GM18867 (cell line): Measurements from ENCODE around the gene YAP1.

Source experiments
- ATAC-seq: cut with Tn5 transposase; IDR thresholded peaks from one replicate; pipeline ENCODE4 v1.9.1; 2021; ENCODE audit warnings: mild to moderate bottlenecking, moderate library complexity; ENCODE audit not compliant: unreplicated experiment

Gene YAP1

DNA sequence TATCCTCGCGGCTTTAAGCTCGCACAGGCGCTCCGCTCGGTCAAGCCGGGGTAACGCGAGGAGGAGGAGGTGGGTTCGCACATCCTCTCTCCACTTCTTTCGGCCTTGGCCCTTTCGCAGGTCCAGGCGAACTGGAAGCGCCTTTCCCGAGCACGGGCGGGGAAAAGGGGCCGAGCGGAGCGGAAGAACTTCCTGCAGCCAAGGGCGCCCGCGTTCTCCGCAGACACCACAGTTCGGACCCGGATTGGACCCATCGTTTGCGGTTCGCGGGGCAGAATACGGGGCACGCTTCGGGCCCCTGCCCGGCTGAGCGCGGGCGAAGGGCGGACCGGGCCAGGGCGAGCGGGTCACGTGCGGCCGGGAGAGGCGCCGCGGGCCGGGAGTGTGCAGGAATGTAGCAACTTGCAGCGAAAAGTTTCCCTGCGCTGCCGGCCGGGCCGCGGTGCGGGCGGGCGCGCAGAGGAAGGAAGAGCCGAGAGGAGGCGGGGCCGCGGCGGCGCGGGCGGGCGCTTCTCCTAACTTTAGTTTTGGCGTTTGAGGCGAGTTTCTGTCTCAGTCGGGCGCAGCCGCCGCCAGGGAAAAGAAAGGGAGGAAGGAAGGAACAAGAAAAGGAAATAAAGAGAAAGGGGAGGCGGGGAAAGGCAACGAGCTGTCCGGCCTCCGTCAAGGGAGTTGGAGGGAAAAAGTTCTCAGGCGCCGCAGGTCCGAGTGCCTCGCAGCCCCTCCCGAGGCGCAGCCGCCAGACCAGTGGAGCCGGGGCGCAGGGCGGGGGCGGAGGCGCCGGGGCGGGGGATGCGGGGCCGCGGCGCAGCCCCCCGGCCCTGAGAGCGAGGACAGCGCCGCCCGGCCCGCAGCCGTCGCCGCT, at the start of gene YAP1:
Gene YAP1, plus strand, starts transcription at position 552 of the 865 bp plus-strand sequence. CDS start 402 bp downstream, outside the sequence.
- ATAC-seq: peak; percentile 89

DNA sequence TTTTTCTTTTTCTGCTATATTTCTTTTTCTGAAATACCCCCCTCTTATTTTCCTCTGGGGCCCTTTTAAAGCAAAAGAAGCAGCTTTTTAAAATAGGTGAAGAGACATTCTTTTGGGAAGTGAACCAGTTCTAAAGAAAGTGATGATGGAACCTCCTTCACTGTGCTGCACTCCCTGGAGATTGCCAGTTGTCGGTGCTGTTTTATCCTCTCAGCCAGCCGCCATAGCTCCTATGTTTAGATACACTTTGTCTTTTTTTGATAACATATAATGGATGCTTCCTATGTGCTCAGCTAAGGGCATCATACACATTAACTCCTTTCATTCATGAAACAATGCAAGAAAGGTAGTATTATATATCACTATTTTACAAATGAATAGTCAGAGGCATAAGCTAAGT, 49.0 kb upstream of the YAP1 start:
- ATAC-seq: no peak

DNA sequence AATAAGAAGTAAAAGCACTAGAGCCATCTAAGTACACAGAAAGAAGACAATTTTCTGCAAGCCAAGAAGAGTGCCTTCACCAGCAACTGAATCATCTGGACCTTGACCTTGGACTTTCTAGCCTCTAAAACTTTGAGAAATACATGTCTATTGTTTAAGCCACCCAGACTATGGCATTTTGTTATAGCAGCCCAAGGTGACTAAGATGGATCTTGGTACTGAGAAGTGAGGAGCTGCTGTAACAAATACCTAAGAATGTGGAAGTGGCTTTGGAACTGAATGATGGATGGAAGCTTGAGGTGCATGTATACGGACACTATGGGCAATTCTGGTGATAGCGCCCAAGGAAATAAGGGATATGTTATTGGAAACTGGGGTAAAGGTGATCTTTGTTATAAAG, 48.1 kb upstream of the YAP1 start:
- ATAC-seq: no peak

DNA sequence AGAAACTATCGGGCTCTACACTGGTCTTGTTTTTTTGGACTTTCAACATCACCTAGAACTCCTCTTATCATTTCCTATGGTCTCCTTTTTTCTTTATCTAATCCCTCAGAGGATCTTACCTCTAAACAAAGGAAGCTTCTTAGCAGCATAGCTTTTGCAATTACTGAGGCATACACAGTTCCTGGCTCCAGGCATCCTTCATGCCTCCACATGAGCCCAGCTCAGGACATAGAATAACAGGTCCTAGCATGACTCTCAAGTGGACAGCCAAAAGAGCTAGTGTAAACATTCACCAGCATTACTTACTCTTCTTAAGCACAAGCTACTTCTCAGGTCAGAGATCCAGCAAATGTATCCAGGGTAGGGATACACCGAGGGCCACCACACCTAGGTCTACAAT, 45.9 kb upstream of the YAP1 start:
- no peak for ATAC-seq

DNA sequence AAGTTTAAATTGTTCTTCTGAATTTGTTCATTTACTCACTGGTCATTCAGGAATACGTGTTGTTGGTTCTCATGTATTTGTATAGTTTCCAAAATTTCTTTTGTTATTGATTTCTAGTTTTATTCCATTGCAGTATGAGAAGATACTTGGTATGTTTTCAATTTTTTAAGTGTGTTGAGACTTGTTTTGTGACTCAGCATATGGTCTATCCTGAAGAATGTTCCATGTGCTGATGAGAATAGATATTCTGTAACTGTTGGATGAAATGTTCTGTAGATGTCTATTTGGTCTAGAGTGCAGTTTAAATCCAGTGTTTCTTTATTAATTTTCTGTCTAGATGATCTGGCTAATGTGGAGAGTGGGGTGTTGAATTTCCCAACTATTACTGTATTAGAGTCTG, 39.5 kb upstream of the YAP1 start:
- ATAC-seq: no peak

DNA sequence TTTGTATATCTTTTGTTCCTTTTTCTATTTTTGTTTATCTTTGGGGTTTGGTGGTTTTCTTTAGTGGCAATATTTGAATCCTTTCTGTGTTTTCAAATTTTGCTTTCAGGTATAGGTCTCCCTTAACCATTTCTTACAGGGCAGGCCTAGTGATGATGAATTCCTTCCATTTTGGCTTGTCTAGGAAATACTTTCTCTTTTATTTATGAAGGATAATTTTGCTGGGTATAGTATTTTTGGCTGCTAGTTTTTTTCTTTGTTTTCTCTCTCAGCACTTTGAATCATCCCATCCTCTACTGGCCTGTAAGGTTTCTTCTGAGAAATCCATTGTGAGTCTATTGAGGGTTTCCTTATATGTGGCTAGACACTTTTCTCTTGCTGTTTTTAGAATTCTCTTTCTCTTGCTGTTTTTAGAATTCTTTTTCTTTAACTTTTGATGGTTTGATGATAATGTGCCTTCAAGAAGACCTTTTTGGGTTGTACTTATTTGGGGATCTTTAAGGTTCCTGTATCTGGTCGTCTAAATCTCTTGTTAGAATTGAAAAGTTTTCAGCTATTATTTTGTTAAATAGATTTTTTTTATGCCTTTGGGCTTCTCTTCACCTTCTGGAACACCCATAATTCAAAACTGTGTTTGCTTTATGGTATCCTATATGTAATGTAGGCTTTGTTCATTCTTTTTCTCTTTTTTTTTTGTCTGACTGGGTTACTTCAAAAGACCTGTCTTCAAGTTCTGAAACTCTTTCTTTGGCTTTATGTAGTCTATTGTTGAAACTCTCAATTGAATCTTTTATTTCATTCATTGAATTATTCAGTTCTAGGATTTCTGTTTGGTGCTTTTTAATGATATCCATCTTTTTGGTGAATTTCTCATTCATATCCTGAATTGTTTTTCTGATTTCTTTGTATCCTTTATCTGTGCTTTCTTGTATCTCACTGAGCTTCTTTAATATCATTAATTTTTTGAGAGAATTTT, 38.5 kb upstream of the YAP1 start:
- no peak for ATAC-seq

DNA sequence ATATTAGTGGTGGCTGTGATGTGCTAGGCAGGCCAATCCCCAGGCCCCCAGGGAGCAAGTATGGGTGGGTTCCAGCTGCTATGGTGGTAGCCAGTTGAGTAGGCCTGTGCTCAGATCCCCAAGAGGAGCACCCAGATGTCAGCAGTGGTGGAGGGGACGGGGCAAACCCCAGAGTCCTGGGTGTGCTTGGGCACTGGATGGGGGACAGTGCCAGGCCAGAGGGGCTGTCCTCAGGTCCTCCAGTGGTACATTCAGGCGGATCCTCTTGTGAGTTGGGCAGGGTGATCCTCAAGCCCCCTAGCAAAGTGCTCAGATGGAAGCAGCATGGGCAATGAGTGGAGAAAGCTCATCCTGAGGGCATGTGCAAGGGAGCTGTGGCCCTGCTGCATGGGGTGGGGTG, 37.0 kb upstream of the YAP1 start:
- ATAC-seq: no peak

DNA sequence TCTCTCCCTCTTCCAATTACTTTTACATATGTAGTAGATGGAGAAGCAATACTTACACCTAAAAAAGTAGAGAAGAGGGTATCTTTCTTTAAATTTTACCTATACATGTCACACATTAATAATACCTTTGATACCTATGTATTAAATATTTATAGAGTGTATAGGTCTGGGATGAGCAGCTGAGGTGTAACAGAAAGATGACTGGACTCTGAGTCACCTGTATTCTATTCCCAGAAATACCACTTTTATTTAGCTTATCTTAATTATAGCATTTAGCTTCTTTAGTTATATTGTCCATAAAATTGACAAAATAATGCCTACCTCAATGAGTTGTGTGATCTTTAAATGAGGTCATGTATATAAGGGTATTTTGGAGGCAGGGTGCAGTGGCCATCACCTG, 30.6 kb upstream of the YAP1 start:
- ATAC-seq: no peak

DNA sequence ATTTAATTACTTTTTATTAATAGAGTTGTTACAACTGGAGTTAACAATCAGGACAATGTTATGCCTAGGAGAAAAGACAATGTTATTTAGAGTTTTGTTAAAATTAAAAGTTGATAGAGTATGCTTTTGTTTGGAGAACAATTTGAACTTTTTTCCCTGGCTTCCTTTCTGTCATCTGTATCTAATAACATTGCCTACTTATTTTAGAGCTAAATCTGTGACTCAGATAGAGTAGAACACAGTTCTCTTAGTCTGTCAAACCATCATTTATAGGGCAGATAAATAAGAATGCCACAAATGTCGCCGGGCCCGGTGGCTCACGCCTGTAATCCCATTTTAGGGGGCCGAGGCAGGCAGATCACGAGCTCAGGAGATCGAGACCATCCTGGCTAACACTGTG, 28.9 kb upstream of the YAP1 start:
- ATAC-seq: no peak

DNA sequence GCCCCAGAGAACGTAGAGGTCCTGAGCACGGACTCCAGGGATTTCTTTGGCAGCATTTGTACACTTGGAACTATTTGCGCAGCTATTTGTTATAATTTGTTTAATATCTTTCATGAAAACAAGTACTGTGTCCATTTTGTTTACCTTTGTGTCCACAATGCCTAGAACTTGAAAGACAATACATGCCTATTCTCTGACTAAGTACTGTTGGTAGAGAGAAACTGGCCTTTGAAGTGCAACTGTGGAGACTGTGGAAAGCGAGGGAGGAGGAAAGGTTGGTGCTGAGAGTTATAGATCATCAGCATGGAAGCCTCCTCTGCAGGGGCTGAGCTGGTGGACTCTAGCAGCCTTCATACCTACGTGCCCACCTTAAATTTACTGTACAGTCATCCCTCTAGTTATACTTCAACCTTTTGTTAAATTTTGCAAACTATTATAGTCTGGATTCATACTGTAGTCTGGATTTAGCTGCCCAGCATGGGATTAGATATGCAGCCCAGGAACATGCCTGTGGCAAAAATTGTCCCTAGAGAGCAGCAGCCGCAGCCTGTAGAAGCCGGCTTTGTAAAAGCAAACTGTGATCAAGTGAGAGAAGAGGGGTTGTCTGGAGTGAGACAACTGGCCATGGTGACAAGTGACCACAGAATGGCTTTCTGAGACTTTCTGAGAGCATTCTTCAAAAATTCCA, 24.2 kb upstream of the YAP1 start:
- no peak for ATAC-seq

DNA sequence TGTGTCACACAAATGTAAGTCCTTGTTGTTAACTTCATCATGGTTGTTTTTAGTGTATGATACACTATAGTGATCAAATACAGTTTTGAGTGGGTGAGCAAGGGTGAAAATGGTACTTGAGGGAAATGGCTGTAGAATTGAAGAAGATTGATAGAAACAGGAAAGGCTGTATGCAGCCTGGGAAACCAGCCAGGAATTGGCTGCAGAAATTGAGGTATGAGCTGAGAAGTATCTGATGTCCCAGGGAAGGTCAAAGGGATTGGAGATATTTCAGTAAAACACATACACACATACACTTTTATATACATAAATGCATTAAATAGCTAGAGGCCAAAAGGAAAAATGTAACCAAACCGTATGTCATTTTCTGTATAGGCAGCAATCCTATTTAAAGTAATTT, 13.1 kb upstream of the YAP1 start:
- no peak for ATAC-seq

DNA sequence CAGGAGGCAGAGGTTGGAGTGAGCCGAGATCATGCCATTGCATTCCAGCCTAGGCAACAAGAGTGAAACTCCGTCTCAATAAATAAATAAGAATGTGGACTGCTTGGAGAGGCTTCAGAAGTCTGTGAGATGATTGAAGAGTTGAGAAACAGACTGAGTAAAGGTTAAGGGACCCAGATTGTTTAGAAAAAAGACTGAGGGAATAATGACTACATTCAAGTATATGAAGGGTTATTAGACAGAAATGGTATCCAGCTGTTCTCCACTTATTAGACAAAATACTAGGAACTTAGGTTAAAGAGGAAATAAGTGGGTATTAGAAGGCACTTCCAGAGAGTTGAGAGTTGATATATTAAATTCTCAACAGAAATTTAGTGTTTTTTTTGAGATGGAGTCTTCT, 10.5 kb upstream of the YAP1 start:
- ATAC-seq: no peak

DNA sequence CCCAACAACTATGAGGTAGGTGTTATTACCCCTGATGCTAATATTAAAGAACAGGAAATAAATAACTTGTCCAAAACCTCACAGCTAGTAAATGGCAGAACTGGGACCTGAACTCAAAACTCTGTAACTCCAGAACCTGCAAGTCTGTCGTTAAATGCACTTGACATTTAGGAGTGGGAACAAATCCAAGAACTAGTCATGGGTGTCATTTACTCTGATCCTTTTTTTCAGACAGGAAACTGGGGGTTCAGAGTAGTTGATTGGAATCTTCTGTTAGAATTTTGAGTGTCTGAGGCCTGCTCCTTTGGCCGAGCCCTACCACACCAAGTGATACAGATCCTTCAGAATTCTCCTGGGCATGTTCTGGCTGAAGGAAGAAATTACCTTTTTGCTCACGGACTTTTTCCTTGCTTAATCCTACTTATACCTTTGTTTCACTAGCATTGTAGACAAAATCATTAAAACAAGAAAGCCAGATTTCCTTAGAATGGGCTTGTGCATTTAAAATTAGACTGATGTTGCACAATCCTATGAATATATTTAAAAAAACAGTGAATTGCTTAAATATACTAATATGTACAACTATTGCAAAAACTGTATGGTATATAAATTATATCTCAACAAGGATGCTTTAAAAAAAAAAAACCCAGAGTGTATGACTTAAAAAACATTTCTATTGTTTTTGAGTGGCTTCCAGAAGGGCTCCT, 1.4 kb upstream of the YAP1 start:
- no peak for ATAC-seq

DNA sequence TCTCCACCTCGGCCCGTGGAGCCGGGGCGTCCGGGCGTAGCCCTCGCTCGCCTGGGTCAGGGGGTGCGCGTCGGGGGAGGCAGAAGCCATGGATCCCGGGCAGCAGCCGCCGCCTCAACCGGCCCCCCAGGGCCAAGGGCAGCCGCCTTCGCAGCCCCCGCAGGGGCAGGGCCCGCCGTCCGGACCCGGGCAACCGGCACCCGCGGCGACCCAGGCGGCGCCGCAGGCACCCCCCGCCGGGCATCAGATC, 439 bp downstream of the YAP1 start:
- peak; percentile 17 for ATAC-seq

DNA sequence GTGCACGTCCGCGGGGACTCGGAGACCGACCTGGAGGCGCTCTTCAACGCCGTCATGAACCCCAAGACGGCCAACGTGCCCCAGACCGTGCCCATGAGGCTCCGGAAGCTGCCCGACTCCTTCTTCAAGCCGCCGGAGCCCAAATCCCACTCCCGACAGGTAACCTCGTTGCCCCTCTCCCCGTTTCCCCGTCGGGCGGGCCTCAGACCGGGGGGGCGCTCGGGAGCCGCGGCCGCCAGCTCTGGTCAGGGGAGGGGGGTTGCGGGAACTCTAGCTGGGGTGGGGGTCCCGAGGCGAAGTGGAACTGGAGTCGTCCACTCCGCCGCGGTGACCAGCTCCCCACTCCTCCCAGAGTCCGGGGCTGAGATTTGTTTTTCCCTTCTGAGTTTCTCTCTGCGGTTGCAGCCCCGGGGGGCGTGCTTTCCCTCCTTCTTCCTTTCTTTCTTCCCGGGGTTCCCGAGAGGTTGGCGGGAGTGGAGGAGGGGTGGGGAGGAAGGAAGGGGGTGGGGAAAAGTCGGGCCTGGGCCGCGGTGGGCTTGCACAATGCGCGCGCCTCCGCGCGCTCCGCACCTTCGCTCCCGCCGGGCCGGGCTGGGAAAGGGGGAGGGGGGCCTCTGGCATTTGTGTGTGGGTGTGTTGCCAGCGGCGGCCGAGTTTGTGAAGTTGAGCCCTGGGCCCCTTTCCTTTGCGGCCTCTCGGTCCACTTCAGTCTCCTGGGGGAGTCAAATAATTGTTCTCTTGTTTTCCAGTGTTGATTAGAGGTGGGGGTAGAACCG, 952 bp downstream of the YAP1 start:
- no peak for ATAC-seq

DNA sequence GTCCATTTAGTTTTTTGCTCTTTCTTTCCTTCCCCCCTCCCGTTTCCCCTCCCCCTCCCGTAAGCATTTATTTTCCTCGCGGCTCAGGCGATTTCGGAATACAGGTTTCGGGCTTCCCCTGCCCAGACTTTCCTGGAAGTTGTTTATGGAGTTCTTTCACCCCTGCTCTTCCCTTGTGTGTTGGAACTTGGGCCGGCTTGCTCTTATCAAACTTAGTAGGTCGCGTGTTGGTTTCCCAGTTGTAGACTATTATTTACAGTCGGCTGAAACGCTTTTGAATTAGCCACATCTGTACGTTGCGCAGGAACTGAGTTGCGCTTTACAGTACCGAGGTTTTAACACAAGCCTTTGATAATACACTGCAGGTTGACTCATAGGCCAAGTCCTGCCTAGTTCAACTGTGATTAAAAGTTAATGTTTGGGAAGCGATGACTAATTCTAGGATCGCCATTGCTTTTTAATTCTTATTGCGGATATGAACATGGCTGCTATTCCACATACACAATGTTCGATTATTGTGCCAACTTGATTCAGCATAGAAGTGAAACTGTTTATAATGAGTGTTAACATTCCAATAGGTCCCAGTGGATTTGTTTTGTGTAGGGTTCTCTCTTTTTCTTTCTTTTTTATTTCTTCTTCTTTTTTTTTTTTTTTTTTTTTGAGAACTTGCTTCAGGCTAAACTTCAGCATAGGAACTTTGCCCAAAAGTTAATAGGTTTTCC, 1.7 kb downstream of the YAP1 start:
- ATAC-seq: no peak

DNA sequence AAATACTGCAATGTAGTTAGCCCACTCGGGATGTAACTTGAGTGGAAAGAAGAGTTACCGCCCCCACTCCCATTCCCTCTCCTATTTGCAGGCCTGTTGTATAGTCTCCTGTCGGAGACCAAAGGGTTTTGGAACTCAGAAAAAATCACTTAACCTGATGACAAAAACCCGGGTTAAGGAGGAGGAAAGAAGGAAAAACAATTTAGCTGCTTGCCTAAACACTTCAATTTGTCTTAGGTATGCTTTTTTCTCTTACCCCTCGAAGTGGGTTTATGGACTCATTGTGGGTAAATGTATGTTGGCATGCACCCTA, 2.2 kb downstream of the YAP1 start:
- no peak for ATAC-seq

DNA sequence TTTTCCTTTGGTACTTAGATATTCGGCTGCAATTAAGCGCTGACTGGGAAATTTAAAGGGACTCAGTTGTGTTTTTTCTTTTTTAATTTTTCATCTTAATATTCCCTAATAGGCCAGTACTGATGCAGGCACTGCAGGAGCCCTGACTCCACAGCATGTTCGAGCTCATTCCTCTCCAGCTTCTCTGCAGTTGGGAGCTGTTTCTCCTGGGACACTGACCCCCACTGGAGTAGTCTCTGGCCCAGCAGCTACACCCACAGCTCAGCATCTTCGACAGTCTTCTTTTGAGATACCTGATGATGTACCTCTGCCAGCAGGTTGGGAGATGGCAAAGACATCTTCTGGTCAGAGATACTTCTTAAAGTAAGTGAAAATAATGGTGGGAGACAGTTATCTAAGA, 3.8 kb downstream of the YAP1 start:
- no peak for ATAC-seq

DNA sequence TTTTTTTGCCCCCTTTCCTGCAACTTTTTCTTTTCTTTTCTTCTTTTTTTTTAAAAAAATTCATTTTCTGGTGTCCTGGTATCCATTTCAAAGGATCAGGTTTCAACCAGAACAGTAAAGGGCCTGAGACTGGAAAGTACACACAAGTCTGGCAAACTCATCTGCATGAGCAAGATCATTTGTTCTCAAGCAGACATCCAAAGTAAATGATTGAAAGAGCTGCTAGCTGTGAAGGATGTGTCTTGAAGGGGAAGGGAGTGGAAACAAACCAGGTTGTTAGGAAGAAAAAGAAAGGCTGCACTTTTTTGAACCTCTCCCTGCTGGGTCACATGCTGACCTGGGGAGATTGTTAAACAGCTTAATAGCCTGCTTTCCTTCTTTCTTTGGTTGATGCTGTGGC, 5.3 kb downstream of the YAP1 start:
- ATAC-seq: no peak
